GM15510 (cell line): ENCODE results near the gene NSG1.

Source experiments
- POLR2A ChIP-seq: IDR thresholded peaks from 3 replicates; pipeline ENCODE4 v1.6.1; 2011; ENCODE audit warnings: borderline replicate concordance; ENCODE audit not compliant: insufficient read length; ENCODE audit errors: extremely low read depth

The NSG1 gene

DNA sequence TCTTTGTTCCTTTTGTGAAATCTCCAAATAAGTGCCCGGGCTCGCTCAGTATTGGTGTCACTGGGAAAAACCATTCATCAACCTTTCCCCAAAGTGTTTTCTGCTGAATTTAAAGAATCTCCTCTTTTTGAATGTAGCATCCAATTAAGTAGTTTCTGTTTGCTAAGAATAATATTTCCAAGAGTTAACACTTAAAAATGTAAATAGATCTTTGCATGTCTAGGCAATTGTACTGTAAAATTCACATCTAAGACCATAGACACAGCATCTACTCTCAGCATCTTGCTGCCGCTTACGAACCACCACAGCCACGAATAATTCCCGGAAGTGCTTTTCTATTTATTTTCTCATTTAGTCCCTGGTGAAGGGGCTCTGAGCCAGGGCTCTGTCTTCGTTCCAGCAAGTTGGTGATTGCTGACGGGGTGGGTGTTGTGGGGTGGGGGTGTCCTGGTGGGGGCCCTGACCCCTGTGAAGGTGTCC, 1.4 kb downstream of the NSG1 start:
- no peak for TF ChIP-seq POLR2A

- TF ChIP-seq POLR2A = no peak
Observed at GRCh38 chr4:4388836-4389575, 2.1 kb downstream of the NSG1 start.

GRCh38 chr4:4390046-4390445, 3.1 kb downstream of the NSG1 start:
- no peak for TF ChIP-seq POLR2A

GRCh38 chr4:4390515-4391240, 3.8 kb downstream of the NSG1 start:
- no peak for TF ChIP-seq POLR2A

DNA sequence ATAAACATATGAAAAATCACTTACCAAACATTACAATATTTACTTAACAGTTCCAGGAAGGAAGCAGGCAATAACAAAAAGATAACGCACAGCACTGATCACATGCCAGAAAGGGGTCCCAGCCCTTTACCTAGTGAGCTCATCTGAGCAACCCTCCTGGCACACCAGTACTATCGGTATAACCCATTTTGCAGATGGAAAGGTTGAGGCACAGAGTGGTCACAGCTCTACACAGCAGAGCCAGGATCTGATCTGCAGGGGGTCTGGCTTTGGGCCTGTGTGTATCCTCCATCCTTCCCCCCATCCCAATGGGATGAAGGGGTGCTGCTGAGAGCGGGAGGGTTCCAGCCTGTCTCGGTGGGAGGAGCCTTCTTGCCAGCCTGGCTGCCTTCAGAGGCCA, 5.0 kb downstream of the NSG1 start:
- no peak for TF ChIP-seq POLR2A

DNA sequence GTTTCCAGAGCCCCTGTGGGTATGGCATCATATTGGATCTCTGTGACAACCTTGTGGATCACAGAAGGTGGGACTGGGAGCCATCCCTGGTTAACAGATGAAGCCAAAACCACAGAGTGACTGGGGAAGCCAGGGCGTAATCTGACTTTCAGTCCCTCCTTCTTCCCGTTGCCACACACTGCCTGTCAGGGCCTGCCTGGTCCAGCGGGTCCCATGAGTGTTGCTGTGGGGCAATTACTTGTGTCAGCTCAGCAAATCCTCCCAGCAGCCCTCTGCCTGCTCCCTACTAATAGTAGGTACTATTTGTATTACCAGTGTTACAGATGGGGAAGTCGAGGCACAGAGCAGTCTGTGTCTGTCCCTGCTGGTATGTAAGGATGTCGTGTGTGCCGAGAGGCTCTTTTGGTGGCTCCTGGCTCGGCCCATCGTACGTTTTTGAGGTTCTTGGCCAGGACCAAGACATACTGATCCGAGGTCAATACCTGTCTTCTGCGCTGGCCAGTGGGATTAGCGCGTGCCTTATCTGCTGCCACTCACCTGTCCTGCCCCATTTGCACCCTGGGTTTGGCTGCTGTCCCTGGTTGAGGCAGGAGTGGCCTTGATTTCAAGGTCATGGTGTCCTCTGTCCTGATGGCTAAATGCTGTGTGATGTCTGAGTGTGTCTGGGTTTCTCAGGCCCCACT, 5.7 kb downstream of the NSG1 start:
- no peak for TF ChIP-seq POLR2A

DNA sequence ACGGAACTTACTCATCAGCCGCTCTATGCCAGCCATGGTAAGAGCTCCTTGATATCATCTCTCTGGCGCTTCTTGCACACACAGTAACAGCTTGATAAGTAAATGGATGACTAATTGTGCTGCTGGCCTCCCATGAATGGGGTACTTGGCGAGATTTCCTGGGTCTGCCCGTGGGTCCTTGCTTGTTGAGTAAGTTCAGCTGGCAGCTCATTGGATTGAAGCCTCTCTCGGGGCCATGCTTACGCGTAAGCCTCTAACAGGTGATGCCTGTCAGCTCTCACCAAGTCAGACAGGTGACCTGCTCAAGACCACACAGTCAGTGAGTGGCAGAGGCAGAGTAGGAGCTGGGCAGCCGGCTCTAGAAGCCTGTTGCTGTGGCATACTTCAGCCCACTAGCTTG, 7.7 kb downstream of the NSG1 start:
- no peak for TF ChIP-seq POLR2A

DNA sequence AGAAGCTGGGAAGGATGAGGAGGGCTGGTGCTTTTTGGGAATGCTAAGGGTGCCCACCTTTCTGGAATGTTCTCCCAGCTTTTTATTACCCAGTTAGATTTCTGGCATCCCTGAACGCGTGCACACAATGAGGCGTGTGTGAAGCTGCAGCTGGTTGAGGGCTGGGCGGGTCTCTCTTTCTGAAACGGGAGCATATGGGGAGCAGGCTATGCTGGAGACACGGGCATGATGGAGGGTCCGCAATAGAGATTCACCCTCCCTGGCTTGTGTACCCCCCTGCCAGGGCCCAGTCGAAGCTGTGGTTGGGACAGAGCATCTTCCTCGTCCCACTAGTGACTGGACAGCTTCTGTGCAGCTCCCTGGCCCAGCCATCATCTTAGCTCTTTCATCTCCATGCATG, 8.5 kb downstream of the NSG1 start:
- TF ChIP-seq POLR2A = no peak

GRCh38 chr4:4395849-4396627, 9.1 kb downstream of the NSG1 start:
- no peak for TF ChIP-seq POLR2A

DNA sequence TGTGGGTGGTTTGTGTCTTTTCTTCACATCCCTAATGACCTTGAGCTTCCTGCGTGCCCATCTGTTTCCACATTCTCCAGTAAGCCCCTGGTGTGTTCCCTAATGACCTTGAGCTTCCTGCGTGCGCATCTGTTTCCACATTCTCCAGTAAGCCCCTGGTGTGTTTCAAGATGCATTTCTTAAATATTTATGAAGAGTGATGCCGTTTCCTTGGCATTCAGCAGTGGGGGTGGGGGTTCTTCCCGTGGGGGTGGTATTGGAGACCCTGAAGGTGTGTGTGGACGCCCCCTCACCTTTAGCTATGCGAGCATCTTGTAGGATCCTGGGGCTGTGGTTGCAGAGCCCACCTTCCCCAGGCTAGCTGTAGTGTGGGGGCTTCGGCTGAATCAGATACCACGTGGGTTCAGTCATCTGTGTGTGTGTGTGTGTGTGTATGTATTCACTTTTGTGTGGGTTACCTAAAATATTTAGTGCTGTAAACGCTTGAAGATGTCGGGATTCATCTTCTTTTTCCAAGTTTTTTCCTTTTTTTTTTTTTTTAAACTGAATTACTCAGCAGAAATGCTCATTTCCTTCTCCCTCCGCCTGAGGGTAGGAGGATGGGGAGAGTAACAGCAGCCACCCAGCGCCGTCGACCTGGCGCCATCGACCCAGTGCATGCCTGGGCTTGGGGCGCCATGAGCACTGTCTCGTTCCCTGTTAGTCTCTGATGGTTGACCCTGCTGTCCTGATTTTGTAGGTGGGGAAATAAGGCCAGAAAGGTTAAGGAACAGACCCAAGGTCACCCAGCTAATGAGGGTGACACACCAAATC, 9.9 kb downstream of the NSG1 start:
- no peak for TF ChIP-seq POLR2A

DNA sequence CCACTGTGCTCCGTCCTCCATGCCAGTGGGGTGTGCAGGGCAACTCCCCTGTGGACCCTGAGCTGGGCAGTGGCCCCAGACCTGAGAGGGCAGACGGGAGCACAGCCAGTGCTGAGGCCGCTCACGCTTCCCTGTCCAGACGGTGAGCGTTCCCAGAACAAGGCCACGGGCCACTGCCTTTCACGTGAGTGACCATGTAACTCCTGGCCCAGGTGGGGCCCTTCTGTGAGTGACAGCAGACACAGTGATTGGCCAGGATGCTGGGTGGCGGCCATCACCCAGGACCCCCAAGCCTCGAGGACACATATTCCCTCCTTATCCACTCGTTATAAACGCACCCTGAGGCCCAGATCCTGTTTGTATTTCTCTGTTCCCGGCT, 10.5 kb downstream of the NSG1 start:
- TF ChIP-seq POLR2A = no peak

GRCh38 chr4:4398430-4398829, 11.5 kb downstream of the NSG1 start:
- no peak for TF ChIP-seq POLR2A

DNA sequence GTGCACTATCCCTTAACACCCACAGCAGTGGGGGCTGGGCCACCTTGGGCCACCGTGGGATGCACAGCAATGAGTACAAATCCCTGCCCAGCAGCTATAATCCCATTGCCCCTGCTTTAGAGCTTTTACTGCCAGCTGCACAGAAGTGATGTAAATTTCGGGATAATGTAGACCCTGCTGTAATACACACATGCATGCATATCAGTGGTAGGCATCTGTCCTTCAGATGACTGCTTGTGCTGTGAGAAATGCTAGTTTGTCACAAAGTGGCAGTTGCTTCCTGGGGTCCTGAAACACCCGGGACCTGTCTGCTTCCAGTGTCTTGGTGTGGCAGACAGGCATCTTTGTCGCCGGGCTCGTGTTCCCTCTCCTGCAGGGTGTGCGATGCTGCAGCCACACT, 14.1 kb downstream of the NSG1 start:
- TF ChIP-seq POLR2A = no peak

GRCh38 chr4:4402966-4403365, 16.1 kb downstream of the NSG1 start:
- no peak for TF ChIP-seq POLR2A
